Measurements from ENCODE around the gene EMSY.

DNA sequence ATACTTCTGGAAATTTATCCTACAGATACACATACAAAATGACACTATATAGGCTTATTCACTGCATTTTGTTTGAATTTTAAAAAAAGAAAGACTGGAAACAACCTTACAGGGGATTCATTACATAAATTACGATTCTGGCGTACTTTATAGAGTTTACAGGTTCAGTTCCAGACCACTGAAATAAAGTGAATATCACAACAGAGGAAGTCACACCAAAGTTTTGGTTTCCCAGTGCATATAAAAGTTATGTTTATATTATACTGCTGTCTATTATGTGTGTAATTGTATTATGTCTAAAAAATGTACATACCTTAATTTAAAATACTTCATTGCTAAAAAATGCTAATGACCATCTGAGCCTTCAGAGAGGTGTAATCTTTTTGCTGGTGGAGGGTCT is 62.0 kb downstream of the EMSY start:
- TF ChIP-seq POLR2A (IDR thresholded peaks at IDR 0.05), result no peak
- TF ChIP-seq, protein P1, sequence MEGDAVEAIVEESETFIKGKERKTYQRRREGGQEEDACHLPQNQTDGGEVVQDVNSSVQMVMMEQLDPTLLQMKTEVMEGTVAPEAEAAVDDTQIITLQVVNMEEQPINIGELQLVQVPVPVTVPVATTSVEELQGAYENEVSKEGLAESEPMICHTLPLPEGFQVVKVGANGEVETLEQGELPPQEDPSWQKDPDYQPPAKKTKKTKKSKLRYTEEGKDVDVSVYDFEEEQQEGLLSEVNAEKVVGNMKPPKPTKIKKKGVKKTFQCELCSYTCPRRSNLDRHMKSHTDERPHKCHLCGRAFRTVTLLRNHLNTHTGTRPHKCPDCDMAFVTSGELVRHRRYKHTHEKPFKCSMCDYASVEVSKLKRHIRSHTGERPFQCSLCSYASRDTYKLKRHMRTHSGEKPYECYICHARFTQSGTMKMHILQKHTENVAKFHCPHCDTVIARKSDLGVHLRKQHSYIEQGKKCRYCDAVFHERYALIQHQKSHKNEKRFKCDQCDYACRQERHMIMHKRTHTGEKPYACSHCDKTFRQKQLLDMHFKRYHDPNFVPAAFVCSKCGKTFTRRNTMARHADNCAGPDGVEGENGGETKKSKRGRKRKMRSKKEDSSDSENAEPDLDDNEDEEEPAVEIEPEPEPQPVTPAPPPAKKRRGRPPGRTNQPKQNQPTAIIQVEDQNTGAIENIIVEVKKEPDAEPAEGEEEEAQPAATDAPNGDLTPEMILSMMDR (IDR thresholded peaks at IDR 0.05), result no peak

Data from adrenal gland (tissue), 5 donors.